DLD1 (cell line): ENCODE data around the gene LRRC72.
"Not testable (repeated sequence)": the region's sequence is repeated elsewhere in the genome, so short reads cannot be mapped to it uniquely, and the experiment has no call there.

Experiments used
- in situ Hi-C: cut with HindIII; loops from 2 replicates; pipeline ENCODE4 v1.10.0; 2017; ENCODE audit warnings: low sequenced_read_pairs

The LRRC72 gene

DNA sequence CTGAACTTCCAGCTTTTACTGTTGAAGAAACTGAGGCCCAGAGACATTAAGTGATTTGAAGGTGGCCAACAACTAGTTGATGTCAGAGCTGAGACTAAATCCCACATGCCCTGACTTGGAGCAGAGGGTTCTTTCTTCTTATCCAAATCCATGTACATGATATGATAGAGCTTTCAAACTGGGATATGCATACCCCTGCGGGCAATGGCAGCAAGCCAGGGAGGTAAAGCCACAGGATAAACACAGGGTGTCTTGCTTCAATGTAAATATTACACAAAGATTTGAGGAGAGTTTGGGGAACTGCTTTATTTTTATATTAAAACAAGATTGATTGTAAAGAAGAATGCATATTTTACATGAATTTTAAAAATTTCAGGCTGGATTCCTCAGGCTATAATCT, 2.3 kb upstream of the LRRC72 start:
- in situ Hi-C loops: no loop called here

DNA sequence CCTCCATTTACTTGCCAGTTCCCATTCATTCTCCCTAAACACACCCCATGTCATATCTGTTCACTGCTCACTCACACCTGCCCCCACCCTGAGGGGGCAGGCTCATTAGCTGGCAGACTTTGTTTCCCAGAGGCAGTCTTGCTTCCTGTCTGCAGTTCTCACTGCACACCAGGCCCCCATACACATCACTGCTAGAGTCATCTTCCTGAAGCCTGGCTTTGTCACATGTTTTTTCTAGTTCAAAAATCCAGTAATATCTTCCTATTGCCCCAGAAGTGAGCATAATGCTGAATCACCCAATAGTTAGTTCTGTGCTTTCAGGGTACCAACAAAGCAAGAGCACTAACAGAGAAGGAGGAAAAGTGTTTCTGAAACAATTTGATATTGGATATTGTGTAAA, 1.9 kb downstream of the LRRC72 start:
- in situ Hi-C loops: no loop called here

DNA sequence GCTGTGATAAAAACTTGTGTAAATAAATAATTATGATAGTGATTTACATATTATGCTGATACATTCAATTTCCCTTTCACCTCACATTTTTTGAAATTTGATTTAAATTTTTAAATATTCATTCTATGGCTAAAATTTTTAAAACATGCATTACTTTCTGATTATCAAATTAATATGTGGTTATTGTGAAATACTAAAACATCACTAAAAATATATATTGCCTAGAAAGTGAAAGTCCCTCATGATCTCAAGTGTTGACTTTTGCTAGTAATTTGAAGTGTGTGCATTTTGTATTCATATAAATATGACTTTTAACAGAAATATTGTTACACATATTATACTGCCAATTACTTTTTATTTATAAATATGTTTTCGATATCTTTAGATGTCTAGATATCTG, 3.1 kb downstream of the LRRC72 start:
- in situ Hi-C loops: no loop called here

DNA sequence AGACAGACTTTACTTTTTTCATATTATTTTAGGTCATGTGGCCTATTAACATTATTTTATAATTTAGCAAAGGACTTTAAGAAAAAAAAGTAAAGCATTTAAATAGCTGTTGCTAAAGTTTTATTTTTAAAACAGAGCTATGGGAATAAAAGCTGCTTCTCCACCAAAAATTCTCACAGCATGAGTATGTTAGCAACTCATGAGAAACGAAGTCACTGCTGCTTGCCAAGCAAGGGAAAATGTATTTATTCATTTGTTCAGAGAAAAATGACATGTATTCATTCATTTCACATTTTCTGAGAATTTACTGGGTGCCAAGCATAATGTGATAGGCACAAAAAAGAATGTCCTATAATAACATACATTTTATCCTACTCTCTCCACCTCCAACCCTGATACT, 5.1 kb downstream of the LRRC72 start:
- in situ Hi-C loops: no loop called here

DNA sequence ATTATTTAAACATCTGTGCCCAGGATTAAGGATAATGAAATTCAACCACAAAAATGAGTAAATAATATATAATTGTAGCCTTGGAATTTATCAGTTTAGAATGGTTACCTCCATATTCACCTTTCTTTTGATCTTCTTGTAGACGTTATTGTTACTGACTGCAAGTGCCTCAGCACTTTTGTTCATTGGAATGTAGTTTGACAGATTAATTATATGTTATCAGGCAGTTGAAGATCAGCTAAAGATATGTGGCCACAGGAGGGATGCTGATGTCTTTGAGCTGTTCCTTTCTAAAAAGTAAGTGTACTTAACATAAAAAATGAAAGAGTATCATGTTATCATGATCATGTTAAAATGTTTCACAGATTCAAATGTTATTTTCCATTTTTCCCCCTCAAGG, 5.6 kb downstream of the LRRC72 start:
- in situ Hi-C loops: no loop called here

DNA sequence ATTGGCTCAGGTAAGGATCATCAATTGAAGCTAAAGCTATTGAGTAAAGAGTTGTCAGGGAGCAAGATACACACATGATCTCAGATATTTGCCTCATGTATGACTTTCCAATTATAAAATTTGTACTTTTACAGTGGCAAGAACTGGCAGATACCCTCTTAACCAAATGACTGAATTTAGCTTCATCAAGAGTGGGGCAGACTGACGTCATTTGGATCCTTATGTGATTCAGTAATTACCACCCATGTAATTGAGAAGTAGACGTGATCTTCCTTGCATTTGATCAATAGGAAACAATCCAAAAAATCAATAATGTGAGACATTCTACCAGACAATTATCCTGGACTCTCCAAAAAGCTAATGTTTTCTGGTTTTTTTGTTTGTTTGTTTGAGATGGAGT, 8.9 kb downstream of the LRRC72 start:
- in situ Hi-C loops: no loop called here

DNA sequence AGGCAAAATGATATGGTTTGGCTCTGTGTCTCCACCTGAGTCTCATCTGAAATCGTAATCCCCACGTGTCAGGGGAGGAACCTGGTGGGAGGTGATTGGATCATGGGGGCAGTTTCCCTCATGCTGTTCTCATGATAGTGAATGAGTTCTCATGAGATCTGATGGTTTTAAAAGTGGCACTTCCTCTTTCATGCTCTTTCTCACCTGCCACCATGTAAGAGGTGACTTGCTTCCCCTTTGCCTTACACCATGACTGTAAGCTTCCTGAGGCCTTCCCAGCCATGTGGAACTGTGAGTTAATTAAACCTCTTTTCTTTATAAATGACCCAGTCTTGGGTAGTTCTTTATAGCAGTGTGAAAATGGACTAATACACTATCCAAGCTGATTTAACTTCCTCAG, 13.9 kb downstream of the LRRC72 start:
- in situ Hi-C loops: not testable (repeated sequence)

DNA sequence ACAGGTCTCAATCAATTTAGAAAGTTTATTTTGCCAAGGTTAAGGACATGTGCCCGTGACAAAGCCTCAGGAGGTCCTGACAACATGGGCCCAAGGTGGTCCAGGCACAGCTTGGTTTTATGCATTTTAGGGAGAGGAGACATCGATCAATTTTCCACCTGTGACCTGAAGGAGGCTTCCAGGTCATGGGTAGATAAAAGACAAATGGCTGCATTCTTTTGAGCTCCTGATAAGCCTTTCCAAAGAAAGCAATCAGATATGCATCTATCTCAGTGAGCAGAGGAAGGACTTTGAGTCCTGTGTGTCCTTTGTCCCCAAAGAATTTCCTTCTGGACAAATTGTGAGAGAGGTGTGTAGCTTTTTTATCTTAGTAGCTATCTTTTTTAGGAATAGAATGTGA, 15.8 kb downstream of the LRRC72 start:
- in situ Hi-C loops: no loop called here

DNA sequence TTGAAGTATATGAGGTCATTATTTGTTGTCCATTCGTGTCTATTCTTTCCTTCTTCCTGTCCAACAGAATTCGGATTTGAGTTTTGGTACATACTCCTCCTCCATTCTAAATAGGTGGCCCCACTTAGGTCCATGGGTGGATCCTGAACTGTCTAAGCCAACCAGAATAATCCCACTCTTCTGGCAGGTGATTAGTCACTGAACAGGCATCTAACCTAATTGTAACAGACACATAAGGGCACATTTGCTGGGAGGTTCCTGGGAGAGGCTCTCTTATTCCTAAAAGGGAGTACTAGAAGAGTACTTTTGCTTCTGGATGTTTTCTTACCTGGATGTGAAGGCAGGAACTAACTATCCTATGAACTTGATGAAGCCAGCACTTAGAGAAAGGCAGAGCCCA, 16.8 kb downstream of the LRRC72 start:
- in situ Hi-C loops: no loop called here

DNA sequence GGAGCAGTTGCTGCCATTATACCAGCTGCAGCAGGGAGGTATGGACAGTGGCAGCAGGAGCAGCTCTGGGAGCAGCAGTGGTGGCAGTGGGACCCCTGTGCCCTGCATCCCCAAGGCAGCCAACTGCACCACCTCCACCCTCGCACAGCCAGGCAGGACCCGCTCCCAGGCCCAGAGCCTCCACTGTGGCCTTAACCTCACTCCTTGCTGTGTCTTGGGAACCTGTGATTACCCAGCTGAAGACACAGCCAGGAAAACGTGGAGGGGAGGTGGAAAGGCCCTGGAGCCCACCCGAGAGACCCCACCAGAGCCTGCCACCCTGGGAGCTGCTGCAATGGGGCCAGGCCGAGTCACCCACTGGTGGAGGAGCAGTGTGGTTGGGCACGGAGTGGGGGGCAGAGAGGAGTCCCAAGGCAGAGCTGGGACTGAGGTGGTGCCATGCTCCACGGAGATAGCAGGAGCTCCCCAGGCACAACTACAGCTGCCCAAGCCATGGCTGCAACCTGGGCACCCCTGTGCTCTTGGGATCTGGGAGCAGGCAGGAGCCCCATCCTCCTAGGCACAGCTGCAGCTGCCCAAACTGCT, 20.4 kb downstream of the LRRC72 start:
- in situ Hi-C loops: no loop called here

DNA sequence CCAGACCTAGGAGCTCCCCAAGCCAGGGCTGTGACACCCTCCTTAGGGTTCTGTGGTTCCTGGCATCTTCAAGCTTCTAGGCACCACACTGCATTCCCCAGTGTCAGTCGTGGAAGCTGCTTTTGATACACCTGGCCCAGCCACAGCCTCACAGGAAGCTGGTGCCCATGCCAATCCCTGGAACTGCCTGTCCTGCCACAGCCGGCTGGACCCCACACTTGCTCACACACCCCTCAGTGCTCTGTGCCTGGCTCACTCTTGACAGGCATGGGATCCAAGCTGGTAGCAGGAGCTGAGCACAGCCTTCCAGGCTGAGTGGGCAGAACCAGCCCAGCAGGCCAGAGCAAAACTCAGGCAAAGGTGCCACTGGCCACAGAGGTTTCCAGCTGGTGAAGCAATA, 21.8 kb downstream of the LRRC72 start:
- in situ Hi-C loops: no loop called here

DNA sequence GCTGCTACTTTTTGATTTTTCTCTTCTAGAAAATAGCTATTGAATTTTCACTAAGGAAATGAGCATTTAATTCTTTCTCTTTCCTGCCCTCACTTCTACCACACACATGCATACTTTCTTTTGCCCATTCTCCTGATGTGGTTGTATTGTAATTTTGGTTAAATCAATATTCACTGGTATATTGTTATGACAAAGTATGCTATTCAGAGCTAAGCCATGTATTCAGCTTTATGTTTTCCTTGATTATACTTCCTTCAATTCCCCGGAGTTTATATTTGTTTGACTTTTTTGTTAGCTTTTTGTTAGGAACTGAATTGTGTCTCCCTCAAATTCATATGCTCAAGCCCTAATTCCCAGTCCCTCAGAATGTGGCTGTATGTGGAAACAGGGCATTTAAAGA, 24.0 kb downstream of the LRRC72 start:
- in situ Hi-C loops: loop anchor here (25.0 kb wide), 1 partner anchor 413 kb away; no protein-coding TSS in a partner anchor

DNA sequence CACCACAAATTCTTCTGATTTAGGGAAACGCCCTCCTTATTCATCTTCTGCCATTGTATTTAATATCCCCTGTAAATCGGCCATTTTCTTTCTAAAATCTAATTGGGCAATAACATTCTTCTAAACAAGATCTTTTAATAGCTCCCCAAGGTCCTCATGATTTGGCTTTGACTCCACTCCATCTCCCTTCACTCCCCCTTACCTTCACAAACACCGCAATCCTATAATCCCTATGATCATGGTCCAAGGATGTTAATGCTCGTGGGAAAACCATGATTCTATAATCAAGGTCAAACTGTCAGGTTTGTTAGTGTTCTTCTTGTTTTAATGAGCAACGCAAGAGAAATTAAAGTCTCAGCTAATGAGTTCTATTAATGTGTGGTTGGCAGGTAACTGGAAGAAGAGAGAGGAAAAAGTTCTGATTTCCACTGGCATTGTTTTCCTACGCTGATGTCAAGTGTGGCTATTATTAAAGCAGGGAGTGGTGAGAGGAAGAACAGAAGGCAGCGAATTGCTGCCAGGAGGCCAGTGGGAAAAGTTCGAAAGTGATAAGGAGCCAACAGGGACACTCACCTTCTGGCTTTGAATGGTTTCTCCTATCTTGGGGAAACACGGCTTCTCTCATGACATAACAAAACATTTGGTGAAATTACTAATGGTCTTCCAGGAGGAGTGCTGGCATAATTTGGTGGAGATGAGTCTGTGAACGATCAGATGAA, 28.1 kb downstream of the LRRC72 start:
- in situ Hi-C loops: loop anchor here (25.0 kb wide), 1 partner anchor 417 kb away; no protein-coding TSS in a partner anchor

DNA sequence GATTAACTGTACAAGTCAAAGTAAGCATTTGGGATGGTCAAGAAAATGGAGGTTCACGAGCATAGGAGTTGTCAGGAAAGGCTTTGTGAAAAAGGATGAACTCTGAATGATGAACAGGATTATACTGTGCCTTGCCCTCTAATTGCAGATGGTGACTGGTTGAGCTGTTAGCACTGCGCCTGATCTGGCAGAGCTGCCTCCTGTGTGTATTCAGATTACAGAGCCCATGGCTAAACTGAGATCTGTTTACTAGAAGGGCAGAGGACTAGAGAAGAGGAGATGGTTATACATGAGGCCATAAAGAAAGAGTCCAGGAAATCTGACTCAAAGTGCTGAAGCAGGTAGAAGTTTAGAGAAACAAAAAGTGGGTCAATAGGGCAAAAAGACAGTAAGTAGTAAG, 29.7 kb downstream of the LRRC72 start:
- in situ Hi-C loops: loop anchor here (25.0 kb wide), 1 partner anchor 419 kb away; no protein-coding TSS in a partner anchor

DNA sequence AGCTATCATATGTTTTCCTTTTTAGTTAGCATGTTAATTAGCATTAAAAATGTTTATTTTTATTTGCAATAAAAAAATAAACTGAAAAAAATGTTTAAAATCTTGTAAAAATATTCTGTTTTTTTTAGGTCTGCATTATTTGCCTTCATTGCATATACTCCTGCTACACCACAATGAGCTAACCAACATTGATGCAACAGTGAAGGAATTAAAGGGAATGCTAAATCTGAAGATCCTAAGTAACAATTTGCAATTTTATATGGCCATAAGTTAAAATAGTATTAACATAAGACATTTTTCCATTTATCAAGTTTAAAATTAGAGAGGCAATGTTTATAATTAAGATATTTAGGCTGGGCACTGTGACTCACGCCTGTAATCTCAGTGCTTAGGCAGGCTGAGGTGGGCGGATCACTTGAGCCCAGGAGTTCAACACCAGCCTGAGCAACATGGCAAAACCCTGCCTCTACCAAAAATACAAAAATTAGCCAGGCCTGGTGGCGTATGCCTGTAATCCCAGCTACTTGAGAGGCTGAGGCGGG, 32.2 kb downstream of the LRRC72 start:
- in situ Hi-C loops: loop anchor here (25.0 kb wide), 1 partner anchor 422 kb away; no protein-coding TSS in a partner anchor

DNA sequence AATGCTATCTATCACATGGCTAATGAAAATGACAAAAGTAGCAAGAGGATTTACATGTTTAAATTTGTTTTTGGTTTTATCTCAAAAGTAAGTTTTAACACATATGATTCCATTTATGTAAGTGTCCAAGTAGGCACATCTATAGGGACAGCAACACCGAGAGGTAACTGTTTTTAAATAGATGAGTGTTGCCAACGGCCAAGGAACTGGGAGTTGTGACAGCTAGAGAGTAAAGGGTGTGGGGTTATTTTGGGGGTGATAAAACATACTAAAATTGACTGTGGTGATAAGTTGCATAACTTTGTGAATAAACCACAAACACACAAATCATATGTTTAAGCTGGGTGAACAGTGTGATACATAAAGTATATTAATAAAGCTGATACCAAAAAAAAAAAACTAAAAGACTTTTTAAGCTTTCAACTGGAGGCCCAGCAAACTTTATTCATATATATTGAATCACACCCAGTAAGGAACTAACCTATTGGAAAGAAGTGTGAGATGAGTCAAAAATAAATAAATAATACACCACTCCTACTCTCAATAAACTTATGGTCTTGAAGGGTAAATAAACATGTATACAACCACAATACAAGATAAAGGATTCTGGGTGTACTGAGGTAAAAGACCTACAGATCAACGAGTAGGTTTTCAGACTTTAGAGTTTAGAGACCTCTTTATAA, 33.0 kb downstream of the LRRC72 start:
- in situ Hi-C loops: loop anchor here (25.0 kb wide), 1 partner anchor 422 kb away; no protein-coding TSS in a partner anchor

DNA sequence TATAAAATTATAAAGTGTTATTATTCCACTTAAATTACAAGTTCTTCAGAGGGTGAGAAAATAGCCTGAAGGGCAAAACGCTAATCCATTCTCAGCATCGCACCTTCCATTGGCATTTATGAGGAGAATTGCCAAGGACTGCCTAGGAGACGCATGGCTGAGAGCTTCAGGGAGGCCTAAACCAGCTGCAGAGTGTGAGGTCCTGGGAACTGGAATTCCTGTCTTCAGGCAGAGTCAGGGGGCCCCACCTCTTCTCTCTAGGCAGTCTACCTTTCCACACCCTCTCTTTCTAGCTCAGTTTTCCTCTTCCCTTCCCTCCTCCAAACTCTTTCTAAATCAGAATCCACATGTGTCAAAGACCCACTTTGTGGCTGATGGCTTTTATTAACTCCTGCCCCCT, 35.3 kb downstream of the LRRC72 start:
- in situ Hi-C loops: loop anchor here (25.0 kb wide), 1 partner anchor 425 kb away; no protein-coding TSS in a partner anchor

DNA sequence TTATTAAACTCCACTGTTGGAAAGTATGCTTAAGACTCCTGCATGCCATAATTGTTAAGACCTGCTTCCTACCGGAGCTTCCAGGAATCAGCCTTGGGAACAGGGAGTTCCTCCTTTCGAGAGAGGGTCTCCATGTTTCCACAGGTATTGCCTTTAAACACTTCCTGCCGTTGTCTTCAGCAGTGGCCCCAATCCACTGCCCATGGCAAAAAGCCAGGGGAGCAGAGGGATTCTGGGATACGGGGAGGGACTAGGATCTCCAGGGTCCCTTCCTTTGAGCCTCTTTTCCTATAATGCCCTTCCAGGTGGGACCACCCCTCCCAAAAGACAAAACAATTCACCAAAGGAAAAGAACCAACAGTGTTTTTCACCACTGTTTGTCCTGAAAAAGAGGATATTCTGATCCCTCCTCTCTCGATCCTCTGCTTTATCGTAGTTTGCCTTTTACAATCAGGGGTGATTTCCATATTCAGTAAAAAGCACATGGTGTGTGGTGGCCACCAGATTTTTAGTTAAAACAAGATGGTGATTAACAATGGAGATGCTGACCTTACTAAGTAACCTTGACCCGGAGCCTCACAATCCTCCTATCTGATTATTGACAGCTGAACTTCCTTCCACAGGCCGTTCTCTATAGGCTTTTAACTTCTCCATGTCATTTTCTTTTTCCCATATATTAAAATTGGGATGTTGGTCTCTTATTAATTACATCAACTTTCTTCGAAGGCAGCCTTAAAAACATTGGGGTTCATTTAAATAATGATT, 36.0 kb downstream of the LRRC72 start:
- in situ Hi-C loops: loop anchor here (25.0 kb wide), 1 partner anchor 425 kb away; no protein-coding TSS in a partner anchor

DNA sequence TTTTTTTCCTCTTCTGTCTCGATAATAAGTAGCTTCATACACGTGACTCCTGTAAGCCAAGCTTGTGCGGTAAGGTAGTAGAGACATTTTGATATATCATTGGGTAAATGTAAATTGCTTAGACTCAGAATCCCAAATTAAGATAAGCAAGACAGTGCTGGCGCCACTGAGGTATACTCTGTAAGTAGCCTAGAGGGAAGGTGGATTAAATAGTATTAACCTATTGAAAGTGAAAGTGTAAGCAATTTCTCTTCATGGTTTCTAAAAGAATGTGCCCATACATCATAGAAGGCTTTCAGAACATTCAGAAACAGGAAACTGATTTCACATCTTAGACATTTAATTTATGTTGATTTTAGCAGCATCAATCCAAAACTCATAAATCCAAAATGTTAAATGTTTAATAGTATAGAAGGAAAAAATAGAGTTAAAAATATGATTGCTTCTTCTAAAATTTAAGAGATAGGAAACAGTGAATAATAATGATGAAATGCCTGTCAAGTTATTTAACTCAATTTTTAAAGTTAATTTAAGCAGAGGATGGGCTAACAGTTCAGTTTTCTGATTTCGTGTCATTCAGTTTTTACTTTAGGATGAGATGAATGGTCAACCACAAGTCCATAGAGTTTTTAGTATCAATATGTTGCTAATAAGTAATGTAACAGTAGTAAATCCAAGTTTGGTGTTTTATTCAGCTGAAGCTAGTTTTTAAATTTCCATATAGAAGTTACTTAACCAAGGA, 36.8 kb downstream of the LRRC72 start:
- in situ Hi-C loops: loop anchor here (25.0 kb wide), 1 partner anchor 426 kb away; no protein-coding TSS in a partner anchor

DNA sequence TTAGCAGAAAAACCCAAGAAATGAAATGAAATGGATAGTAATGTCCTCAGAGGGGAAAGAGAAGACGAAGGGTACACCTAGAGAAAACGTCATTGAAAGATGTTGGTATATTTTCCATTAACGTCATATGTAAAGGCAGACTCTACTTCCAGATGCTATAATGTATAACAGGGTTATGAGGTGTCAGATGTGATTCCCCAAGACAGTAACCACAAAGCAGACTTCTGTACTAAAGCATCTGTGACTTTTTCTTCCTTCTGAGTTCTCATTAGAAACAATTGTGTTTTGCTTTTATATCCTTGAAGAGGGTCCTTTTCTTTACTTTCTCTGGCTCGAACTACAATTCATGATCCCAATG, 37.4 kb downstream of the LRRC72 start:
- in situ Hi-C loops: loop anchor here (25.0 kb wide), 1 partner anchor 427 kb away; no protein-coding TSS in a partner anchor
